Measurements from ENCODE around the gene SSX3.
"Not testable (repeated sequence)": the region's sequence is repeated elsewhere in the genome, so short reads cannot be mapped to it uniquely, and the experiment has no call there.

The SSX3 gene

GRCh38 chrX:48356315-48357094 is at the start of gene SSX3:
Gene SSX3, minus strand, starts transcription at chrX:48356703. Its CDS starts 1,454 bp downstream, at chrX:48355249.
- not testable (repeated sequence) for DNase-seq

- not testable (repeated sequence) for DNase-seq
These were observed 41.3 kb upstream of the SSX3 start for GRCh38 chrX:48397825-48398224.

- not testable (repeated sequence) for DNase-seq
These were observed 40.4 kb upstream of the SSX3 start for GRCh38 chrX:48396931-48397330.

GRCh38 chrX:48383239-48383638 is 26.7 kb upstream of the SSX3 start, which contains the start of gene SSX4:
Gene SSX4, plus strand, starts transcription at chrX:48383539. Its CDS starts 515 bp downstream, at chrX:48384054.
- DNase-seq: not testable (repeated sequence)

GRCh38 chrX:48370408-48370807 is 13.9 kb upstream of the SSX3 start:
- DNase-seq: not testable (repeated sequence)

GRCh38 chrX:48367717-48368408 is 11.4 kb upstream of the SSX3 start:
- DNase-seq: not testable (repeated sequence)

- DNase-seq: not testable (repeated sequence)
These were observed 2.8 kb upstream of the SSX3 start for GRCh38 chrX:48359281-48359680.

GRCh38 chrX:48357681-48358080 is 1.2 kb upstream of the SSX3 start:
- DNase-seq: no peak

GRCh38 chrX:48346059-48346458 is 10.4 kb downstream of the SSX3 start:
- not testable (repeated sequence) for DNase-seq

- DNase-seq: not testable (repeated sequence)
These were observed 42.5 kb downstream of the SSX3 start for GRCh38 chrX:48313996-48314395.

- DNase-seq: no peak
These were observed 50.3 kb downstream of the SSX3 start for GRCh38 chrX:48306175-48306574.
